HG03460 (cell line): ENCODE measurements around the gene FRY.
A peak's percentile ranks its signal among the peaks of the same experiment; 100 is the strongest.

Experiments used
- ATAC-seq: cut with Tn5 transposase; IDR thresholded peaks from one replicate; pipeline ENCODE4 v1.9.1; 2021; ENCODE audit not compliant: unreplicated experiment

Gene FRY

DNA sequence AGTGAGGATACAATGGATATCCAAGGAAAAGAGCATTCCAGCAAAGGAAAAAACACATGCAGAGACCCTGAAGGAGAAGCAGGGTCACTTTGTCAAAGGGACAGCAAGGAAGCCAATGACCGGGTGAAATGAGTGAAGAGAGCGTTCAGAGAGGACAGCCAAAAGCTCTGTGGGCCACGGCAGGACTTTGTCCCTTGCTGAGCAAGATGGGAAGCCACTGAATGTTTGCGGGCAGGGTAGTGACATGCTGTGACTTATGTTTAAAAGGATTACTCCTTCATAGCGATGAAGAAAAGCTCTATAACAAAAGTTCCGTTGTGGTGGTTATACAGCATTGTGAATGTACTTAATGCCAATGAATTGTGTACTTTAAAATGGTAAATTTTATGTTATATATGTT, 267.1 kb downstream of the FRY start:
- no peak for ATAC-seq

DNA sequence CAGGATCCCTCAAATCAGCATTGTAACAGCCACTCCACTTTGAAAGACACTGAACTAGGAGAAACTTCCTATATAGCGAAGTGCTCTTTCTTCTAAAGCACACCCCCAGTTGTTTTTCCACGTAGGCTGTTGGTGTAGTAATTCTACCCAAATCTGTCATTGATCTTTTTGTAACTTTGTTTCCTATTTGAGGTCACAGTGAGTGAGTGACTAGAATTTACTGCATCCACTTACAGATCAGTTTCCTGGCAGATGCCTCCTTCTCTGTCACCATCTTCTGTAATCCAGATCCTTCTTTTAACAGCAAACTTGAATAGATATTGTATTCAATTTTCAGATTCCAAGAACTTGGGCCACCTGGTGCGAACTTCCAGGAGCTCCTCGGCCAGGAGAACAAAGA, 268.3 kb downstream of the FRY start:
- ATAC-seq, result no peak

DNA sequence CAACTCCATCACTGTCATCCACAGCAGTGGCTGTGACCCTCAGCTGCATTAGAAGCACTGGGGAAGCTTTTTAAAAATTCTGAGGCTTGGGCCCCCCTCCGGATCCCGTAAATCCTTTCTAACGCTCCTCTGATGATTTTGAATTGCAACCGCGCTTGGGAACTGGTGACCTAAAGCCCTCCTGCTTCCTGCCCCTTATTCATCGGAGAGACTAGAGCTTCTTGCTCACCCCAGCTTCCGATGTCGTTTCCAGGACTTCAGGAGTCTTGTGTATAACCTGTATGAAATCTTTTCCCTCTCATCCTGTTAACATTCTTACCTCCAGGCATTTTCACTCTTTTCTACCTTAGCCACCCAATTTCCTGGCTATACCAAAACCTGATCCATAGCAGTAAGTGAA, 268.8 kb downstream of the FRY start:
- ATAC-seq, result no peak

DNA sequence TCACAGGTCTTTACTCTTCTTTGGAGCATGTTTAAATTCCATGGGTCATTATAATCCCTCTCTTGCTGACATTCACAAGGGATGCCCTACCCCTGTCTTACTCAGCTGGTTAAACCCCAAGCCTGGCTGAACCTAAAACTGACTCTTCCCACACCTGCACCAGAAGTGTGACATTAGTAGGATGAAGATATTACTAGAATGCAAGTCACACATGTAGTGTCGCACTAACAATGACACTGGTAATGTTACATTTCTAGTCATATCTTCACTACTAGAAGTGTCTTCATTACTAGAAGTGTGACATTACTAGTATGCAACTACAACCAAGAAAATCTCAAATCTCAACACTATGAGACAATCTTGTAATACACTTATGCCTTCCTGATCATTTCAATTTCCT, 269.3 kb downstream of the FRY start:
- ATAC-seq, result no peak

DNA sequence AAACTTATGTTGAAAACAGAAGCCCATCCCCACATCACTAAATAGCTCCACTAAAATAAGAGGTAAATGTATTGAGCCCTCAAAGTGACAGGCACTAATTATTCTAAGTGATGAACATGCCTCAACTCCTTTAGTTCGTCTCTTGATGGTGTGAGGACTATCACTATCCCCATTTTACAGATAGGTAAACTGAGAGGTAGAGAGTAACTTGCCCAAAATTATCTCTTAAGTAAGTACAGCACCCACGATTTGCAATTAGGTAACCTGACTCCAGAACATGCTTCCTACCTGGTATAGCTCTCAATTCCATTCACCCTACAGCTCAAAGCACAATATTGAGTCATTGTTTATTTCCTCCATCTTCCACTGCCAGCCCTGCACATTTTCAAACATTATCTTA, 270.9 kb downstream of the FRY start:
- ATAC-seq, result no peak

DNA sequence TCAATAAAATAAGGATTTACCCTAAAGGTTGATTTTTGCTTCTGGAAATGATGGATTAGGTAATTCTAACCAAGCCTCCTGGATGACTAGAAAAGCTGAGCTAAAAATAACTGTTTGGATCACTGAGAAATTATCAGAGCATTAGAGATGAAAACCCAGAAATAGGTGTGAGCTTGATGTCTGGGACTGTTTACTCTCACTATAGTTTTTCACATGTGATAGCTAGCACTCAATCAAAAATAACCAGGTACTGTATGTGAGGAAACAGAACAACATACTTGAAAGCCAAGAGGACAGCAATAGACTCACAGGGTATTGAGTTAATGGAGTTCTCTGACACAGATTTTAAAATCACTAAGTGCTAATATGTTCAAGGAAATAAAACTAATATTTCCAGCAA, 274.1 kb downstream of the FRY start:
- ATAC-seq, result no peak

DNA sequence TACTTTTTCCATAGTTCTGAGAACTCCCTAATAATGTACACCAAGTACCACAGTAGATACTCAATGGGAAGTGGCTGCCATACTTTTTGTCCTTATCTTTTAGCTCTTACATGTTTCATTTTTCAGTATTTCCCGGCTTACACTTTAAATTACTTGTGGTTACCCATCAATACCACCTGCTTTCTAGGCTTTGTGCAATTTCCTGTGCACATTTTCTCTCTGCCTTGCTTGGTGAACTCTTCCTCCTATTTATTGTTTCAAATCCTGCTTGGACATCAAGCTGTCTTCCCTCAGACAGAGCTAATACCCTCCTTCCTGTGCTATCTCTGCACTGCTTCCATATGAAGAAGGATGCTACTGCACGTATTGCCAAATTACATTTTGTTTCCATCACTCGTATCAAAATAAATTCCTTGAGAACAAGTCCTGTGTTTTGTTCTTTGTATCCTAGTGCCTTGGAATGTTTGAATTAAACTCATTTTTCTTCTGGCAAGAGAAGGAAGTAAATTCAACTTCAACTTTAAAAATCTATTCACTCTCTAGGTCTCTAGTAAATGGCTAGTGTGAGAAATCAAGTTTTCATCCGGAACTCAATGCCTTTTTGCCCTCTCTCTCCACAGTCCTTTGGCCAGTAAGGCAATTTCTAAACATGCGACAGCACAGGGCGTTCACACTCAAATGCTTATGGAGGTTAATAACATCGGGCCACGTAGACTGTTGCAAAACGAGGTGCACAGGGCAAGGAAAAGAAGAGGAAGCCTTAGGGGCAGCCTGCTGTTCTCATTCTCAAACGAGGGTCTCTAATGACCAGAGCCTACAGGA, 277.9 kb downstream of the FRY start:
- no peak for ATAC-seq

DNA sequence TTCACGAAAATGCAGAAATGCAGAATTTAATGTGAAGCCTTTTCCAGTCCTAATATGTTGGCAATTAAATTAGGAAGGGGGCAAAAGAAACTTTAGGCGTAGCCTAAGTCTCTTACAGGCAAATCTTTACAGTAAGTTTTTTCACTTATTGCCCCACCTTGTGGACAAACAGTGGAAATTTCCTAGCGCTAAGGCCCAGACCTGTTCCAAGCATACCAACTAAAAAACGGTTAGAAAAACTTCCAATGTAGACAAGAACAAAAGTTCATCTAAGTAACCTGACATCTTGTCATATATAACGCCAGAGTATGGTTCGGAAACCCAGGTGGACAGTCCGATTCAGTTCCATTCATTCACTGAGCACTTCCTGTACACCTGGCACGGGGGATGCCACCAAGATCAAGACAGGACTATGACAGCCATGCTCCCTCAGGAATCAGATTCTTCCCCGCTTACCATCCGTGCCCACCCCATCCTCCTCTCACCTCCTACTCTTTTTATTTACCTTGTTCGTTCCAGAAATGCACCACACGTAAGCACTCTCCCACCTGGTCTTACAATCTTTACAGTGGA, 278.6 kb downstream of the FRY start:
- peak; percentile 60 for ATAC-seq

DNA sequence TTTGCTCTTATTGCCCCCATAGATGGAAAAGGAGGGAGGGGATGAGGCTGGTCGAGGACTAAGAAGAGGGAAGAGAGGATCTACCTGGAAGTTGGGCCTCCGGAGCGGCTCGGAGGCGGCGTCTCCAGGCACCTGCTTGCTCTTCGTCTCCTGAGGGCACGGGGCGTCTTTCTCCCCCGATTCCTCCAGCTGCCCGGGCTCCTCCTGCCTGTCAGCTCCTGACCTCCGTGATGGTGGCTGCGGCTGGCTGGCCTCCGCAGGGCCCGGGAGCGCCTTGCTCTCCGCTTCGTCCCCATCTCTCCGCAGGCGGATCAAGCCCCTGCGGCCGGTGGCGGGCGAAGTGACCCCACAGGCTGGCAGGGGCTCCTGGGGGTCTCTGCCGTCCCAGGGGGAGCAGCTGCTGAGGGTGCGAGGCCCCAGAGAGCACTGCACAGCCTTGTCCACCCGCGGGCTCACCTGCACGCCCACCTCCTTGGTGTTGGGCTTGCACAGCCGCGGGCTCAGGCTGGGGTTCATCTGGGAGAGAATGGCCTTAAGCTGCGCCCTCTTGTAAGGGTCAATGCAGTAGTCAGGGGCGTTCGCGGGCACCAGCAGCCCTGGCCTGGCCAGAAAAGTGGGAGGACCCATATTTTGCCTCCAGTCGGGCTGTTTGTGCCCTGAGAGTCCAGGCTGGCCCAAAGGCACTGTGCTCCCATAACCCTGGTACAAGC, 279.8 kb downstream of the FRY start:
- no peak for ATAC-seq

DNA sequence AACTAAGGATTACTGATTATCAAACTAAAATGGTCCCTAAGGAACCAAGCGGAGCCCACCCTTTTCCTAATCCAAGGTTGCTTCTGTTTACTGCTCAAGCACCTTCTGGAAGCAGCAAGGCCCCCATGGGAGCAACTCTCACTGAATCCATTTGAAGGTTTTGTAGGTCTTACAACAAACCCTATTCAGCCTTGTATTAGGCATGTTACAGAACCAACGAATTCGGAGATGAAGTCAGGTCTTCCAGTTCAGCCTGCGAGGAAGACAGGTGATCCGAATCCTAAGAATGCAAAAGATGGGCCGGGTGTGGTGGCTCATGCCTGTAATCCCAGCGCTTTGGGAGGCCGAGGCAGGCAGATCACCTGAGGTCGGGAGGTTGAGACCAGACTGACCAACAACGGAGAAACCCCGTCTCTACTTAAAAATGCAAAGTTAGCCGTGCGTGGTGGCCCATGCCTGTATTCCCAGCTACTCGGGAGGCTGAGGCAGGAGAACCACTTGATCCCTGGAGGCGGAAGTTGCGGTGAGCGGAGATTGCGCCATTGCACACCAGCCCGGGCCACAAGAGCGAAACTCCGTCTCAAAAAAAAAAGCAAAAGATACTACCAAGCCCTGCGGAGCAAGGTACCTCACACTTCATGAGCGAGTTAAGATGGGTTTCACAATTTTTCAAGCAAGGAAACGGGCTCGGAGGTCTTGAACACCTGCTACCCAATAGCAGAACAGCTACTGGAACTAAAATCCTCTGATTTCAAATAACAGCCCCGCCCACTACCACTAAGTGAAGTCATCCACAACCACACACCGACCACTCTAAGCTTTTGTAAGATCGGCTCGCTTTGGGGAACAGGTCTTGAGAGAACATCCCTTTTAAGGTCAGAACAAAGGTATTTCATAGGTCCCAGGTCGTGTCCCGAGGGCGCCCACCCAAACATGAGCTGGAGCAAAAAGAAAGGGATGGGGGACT, 283.0 kb downstream of the FRY start:
- peak; percentile 26 for ATAC-seq

DNA sequence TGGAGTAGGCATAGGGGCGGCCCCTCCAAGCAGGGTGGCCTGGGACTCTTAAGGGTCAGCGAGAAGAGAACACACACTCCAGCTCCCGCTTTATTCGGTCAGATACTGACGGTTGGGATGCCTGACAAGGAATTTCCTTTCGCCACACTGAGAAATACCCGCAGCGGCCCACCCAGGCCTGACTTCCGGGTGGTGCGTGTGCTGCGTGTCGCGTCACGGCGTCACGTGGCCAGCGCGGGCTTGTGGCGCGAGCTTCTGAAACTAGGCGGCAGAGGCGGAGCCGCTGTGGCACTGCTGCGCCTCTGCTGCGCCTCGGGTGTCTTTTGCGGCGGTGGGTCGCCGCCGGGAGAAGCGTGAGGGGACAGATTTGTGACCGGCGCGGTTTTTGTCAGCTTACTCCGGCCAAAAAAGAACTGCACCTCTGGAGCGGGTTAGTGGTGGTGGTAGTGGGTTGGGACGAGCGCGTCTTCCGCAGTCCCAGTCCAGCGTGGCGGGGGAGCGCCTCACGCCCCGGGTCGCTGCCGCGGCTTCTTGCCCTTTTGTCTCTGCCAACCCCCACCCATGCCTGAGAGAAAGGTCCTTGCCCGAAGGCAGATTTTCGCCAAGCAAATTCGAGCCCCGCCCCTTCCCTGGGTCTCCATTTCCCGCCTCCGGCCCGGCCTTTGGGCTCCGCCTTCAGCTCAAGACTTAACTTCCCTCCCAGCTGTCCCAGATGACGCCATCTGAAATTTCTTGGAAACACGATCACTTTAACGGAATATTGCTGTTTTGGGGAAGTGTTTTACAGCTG, 283.9 kb downstream of the FRY start, which contains the start of the genes BRCA2 and ZAR1L:
BRCA2 (plus strand) TSS at position 271 of the 790 bp plus-strand sequence. CDS start 953 bp downstream, outside the sequence.
ZAR1L (minus strand) TSS at position 126 of the 790 bp plus-strand sequence. CDS start 3,438 bp downstream, outside the sequence.
- ATAC-seq, result peak; percentile 92

DNA sequence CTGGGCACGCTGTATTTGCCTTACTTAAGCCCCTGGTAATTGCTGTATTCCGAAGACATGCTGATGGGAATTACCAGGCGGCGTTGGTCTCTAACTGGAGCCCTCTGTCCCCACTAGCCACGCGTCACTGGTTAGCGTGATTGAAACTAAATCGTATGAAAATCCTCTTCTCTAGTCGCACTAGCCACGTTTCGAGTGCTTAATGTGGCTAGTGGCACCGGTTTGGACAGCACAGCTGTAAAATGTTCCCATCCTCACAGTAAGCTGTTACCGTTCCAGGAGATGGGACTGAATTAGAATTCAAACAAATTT, 284.4 kb downstream of the FRY start:
- ATAC-seq, result peak; percentile 49

DNA sequence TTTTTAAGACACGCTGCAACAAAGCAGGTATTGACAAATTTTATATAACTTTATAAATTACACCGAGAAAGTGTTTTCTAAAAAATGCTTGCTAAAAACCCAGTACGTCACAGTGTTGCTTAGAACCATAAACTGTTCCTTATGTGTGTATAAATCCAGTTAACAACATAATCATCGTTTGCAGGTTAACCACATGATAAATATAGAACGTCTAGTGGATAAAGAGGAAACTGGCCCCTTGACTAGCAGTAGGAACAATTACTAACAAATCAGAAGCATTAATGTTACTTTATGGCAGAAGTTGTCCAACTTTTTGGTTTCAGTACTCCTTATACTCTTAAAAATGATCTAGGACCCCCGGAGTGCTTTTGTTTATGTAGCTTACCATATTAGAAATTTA, 284.9 kb downstream of the FRY start:
- ATAC-seq, result no peak

DNA sequence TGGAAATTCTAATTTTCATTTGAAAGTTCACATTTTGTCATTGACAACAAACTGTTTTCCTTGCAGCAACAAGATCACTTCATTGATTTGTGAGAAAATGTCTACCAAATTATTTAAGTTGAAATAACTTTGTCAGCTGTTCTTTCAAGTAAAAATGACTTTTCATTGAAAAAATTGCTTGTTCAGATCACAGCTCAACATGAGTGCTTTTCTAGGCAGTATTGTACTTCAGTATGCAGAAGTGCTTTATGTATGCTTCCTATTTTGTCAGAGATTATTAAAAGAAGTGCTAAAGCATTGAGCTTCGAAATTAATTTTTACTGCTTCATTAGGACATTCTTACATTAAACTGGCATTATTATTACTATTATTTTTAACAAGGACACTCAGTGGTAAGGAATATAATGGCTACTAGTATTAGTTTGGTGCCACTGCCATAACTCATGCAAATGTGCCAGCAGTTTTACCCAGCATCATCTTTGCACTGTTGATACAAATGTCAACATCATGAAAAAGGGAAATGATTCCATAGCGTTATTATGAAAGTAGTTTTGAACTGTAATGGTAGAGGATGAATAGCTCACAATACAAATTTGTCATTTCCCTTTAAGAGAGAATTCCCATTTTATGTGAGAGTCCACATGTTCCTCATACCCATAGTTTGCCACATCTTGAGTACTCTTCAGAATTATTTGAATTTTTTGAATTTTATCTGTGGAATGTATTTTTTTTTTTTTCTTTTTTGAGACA, 286.3 kb downstream of the FRY start:
- ATAC-seq, result no peak

DNA sequence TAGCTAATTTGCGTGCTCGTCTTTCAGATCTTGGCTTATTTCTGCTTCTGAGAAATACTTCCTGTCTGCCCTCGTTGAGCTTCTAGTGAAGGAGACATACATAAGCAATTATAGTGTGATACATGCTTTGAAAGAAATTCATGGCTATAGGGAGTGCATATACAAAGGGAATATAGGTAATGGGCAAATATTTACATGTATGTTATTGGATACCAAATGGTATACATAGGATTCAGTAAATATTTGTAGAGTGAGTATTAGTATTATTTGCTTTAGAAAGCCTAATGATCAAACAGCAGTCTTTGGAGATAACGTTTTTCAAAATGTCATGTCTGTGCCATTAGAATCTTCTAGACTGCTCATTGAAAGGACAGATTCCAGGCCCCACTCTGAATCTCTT, 289.0 kb downstream of the FRY start:
- no peak for ATAC-seq

DNA sequence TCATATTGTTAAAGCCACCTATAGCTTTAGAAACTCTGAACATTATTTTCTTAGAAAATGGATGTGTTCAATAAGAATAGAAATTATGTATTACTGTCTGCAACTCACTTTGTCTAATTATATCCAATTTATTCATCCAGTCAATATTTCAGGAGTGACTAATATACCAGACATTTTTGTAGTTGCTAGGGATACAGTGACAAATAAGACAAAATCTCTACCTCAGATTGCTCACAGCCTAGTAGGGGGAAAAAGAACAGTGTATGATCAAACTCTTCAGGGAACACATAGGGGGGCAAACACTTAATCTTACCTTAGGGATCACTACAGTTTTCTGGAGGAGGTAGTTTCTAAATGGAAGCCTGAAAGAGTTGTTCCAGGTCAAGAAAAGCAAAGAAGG, 292.3 kb downstream of the FRY start:
- ATAC-seq, result no peak

DNA sequence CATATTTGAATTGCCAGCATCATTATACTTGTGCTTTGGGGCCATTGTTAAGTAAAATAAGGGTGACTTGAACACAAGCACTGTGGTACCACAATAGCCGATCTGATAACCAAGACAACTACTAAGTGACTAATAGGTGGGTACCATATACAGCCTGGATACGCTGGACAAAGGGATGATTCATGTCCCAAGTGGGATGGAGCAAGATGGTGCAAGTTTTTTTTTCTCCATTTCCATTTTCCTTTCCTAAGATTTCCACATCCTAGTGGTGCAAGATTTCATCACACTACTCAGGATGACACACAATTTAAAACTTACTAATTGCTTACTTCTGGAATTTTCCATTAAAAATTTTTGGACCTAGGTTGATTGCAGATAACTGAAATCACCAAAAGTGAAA, 298.9 kb downstream of the FRY start:
- ATAC-seq, result no peak

DNA sequence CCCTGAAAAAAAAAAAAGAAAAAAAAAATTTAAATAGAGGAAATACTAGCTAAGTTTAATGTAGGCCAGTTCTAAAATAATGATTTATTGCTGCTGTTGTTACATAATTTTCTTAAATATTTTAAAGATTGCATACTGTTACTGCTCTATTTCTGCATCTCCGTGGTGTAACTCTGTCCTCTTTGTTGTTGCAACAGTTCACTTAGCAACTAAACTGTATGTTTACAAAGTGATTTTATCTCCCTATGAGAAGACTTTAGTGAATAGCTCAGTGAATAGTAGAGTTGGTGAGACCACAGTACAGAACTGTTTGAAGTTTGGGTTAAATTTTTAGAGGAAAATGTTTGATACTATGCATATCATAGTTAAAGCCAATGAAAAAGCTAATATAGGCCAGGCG, 303.1 kb downstream of the FRY start:
- ATAC-seq, result no peak

DNA sequence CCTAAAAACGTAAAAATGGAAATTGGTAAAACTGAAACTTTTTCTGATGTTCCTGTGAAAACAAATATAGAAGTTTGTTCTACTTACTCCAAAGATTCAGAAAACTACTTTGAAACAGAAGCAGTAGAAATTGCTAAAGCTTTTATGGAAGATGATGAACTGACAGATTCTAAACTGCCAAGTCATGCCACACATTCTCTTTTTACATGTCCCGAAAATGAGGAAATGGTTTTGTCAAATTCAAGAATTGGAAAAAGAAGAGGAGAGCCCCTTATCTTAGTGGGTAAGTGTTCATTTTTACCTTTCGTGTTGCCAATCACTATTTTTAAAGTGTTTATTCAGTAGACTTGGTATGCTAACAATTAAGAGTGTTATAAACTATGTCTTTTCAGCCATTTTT, 309.3 kb downstream of the FRY start:
- ATAC-seq, result no peak

DNA sequence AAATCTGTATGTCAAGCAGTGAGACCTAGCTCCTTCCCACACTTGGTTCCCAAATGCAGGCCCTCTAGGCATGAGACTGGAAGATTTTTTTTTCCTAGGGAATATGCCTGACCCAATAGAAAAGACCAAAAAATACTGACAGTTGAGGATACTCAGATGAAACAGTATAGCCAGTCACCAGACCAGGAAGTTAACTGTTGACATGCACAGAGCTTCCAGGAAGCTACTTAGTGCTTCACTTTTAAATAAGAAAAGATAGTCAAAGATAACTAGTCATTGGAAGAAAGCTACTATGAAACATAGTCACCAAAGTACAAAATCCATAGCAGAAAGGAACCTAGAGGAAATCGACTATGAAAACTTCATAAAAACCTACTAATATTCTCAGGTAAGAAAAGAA, 316.1 kb downstream of the FRY start:
- no peak for ATAC-seq
